ENCODE data around the gene GNAQ.

GNAQ gene

GRCh38 chr9:77743386-77743785, 288.2 kb downstream of the GNAQ start:
- H3K4me3 ChIP-seq (ENCODE audit: low read depth, low read length), result no peak overlapping the region
- TF ChIP-seq CTCF (IDR thresholded peaks at IDR 0.05; ENCODE audit: low read depth, low read length), result no peak

- no peak for TF ChIP-seq CTCF (IDR thresholded peaks at IDR 0.05; ENCODE audit: low read depth, low read length)
- H3K4me3 ChIP-seq (ENCODE audit: low read depth, low read length), result no peak overlapping the region
Observed at GRCh38 chr9:77738932-77739331, 292.7 kb downstream of the GNAQ start.

DNA sequence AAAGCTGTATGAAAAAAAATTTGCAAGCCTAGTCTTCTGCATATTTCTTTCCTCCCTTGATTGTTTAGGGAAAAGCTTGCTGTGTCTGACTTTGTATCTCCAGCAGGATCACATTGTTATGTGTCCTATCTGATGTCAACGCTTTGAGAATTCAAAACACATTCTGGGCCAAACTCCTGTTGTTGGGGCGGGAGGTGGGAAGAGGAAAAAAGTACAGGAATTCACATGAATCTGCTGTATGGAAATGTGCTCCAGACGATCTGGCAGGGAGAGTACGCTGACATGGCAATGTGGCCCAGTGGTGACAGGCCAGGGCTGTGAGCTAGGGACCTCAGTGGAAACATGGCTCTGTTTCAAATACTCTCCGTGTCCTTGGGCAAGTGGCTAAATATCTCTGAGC, 296.1 kb downstream of the GNAQ start:
- no peak for TF ChIP-seq CTCF (IDR thresholded peaks at IDR 0.05; ENCODE audit: low read depth, low read length)
- no peak overlapping the region for H3K4me3 ChIP-seq (ENCODE audit: low read depth, low read length)

DNA sequence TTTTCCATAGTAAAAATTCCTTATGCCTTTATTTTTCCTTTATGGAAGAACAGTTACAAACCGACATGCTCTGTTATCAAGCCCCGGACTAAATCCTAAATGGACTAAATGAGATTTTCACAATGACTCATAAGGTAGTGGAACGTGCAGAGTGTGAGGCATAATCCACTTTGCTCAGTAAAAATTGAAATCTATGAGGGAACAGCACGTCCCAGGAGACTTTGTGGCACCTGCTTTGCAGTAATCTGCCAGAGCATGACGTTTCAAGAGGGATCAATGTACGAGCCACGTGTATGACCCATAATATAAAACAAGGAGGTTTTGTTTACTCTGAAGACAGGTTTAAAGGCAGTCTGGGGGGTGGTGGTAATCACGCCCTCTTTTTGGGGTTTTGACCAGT, 299.7 kb downstream of the GNAQ start:
- TF ChIP-seq CTCF (IDR thresholded peaks at IDR 0.05; ENCODE audit: low read depth, low read length), result no peak
- no peak overlapping the region for H3K4me3 ChIP-seq (ENCODE audit: low read depth, low read length)

DNA sequence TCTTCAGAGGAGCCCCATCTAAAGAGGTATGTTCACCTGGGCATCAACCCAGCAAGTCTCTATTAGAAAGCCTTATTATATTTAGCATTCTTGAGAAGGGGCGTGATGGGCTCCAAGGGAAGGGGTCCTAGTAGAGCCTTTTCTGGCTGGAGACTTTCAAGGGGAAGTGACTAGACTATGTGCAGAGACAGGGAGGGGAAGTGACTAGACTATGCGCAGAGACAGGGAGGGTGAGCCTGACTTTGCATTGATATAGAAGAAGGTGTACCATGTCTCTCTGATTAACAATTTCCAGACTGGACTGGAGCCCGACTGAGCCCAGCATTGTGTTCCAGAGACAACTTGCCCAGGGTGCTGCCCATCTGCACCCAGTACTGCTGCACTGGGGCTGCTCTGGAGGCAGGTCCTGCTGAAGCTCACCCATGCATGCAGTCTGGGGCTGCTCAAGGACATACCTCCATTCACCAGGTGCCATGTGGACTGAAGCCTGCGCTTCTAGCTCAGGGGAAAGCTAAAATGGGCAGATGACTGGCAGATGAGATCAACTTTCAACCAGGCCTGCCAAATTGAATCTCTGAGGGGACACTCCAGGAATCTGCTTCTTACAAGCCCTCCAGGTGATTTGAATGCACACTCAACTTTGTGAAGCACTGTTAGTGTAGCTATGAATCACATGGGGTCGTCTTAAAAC, 300.5 kb downstream of the GNAQ start:
- no peak for TF ChIP-seq CTCF (IDR thresholded peaks at IDR 0.05; ENCODE audit: low read depth, low read length)
- H3K4me3 ChIP-seq (ENCODE audit: low read depth, low read length), result no peak overlapping the region

- H3K4me3 ChIP-seq (ENCODE audit: low read depth, low read length), result no peak overlapping the region
- no peak for TF ChIP-seq CTCF (IDR thresholded peaks at IDR 0.05; ENCODE audit: low read depth, low read length)
Observed at GRCh38 chr9:77729177-77729576, 302.4 kb downstream of the GNAQ start.

- TF ChIP-seq CTCF (IDR thresholded peaks at IDR 0.05; ENCODE audit: low read depth, low read length), result no peak
- no peak overlapping the region for H3K4me3 ChIP-seq (ENCODE audit: low read depth, low read length)
Observed at GRCh38 chr9:77726814-77727213, 304.8 kb downstream of the GNAQ start.
